T-helper 2 cell treated with Interferon-gamma antibody and Interleukin-4, amounts not matched to agents 100 ng/mL and 5 ng/mL, for 36 hours (primary cell): Measurements from ENCODE around the gene TP53BP1. TPM values are rescaled to one million over a fixed set of nuclear protein-coding genes. Genes with fewer than 3 reads are reported as not detected.
"Not testable (repeated sequence)": the region's sequence is repeated elsewhere in the genome, so short reads cannot be mapped to it uniquely, and the experiment has no call there.

Experiments
- intact Hi-C: fragments of 100-400 bp; cut with micrococcal nuclease; formaldehyde crosslinking; loops from one replicate; pipeline ENCODE4 v1.15.1; 2023
- total RNA-seq: library from RNA; stranded (reverse); gene quantifications from 2 replicates; pipeline ENCODE4 v1.2.3, GENCODE V29; 2022

Gene TP53BP1
- total RNA-seq, 1 donor from 2014 or later, result 42.7 TPM

DNA sequence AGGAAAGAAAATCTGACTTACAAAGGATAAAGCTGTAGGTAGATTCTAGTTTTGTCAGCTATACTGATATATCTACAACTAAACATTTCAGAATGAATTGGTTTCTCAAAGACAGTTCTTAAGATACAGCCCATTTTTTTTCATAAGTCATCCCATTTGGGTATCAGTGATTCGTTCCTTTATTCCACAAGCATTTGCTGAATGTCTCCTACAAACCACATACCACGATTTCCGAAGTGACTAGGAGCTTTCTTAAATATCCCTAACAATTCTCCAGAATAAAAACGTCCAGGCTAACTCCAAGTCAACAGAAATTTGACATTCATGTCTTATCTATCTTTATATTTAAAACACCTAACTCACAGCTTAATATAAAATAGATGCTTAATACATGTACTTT, 59.8 kb downstream of the TP53BP1 start:
- intact Hi-C loops, result no loop called here

- intact Hi-C loops, result no loop called here
Measured at GRCh38 chr15:43429687-43430086, 63.3 kb downstream of the TP53BP1 start.

- intact Hi-C loops, result no loop called here
Measured at GRCh38 chr15:43423793-43424192, 69.2 kb downstream of the TP53BP1 start.

DNA sequence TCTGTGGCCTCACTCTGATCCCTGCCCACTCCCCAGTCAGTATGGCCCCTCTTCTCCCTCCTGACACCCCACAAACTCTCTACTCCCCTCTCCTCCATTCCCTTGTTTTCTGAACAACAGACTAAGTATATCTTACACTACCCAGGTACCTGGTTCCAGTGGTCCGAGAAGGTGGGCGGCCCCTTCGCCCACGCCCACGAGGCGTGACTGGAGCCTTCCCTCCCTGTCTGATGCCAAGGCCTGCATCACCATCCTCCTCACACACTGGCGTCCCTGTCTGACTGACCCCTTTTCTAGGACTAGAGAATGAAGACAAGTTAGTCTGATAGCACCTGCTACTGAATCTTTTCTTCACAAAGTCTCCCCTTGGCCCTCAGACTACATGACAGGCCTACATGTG, 72.1 kb downstream of the TP53BP1 start:
- intact Hi-C loops, result no loop called here

DNA sequence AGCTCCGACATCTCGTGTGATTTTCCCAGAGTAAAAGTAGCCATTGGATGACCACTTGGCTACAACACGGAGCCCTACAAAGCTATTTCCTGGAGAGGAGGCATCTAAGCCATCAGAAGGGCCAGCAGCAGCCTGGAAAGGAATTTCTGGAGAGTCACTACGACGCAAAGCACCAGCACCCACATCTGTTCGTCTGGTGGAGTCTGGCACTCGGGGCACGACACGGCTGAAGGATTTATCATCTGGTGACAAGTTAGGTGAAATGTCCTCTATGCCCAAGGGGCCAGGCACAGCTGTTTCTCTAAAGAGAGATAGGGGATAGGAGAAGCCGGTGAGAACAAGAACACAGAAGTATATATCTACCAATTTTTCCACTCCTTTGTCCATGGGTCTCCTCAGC, 72.5 kb downstream of the TP53BP1 start:
- intact Hi-C loops, result no loop called here

DNA sequence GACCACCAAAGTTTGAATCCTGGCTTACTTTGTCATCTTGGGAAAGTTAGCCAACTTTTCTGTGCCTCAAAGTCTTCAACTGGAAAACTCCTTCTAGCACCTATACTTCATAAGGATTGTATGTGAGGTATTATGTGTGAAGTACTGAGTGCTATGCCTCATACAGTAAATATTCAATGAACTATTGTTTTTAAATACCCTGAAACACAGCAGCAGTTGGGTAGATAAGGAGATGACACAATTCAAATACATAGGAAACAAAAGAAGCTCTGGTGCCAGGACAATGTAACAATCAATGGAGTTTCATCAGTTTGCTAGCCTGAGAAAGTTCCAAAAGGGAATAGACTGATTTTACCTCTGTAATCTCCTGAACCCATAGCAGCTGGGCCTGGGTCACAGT, 78.8 kb downstream of the TP53BP1 start:
- intact Hi-C loops, result no loop called here

DNA sequence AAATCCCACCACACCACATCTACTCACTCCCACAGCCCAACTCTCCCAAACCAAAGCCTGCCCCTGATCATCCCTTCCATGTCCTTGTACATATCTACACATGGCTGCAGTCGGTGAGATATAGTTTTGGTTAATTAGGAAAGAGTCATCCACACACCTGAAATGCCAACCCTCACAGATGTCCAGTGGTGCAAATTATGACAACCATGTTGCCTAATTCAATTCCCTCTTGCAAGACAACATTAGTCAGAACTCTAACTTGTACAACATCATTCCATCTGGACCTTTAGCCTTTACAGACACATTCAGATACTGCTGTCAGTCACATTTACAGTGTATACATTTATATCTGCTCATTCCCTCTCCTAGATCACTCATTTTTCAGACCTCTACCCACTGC, 80.9 kb downstream of the TP53BP1 start:
- intact Hi-C loops, result no loop called here

DNA sequence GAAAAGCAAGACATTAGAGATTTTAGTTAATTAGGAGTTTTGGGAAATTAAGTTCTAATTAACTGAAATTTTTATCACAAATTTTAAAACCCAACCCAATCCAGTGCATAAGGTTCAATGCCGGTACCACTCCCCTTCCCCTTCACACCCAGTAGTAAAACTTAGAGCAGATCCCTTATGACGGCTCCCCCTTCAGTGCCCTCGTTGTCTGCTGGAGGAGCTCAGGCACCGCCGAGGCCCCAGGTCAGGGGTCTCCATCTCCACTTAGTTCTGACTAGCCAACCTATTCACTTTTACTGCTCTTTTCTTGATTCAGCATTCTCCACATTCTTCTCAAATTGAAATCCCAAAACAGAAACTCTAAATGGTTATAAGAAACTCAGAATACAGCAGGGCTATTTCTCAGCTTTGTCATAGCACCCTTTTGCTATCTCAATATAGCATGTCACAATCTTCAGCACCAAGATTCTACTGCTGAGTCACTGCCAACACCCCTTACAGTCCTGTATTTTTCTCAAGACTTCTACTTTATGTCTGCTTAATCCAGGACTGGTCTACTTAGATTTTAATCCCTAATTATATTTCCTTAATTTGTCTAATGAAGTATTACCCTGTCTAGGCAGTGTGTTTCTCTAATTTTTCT, 82.3 kb downstream of the TP53BP1 start:
- intact Hi-C loops, result no loop called here

GRCh38 chr15:43408789-43409188, 84.2 kb downstream of the TP53BP1 start:
- intact Hi-C loops, result no loop called here

GRCh38 chr15:43406808-43407207, 86.1 kb downstream of the TP53BP1 start:
- intact Hi-C loops, result no loop called here

DNA sequence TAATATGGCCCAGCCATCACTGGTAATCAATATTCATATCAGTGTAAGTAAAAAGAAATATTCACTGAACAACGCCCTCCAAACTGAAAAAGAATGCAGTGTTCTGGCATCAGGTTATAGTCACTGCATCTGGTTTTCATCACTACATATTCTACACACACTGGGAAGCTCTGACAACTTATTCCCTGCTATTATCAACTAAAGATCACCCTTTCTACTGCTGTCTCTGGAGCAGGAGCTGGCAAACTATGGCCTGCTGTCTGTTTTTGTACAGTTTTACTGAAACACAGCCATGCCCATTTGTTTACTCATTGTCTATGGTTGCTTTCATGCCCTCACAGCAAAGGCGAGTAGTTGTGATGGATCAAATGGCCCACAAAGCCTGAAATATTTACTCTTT, 86.8 kb downstream of the TP53BP1 start:
- intact Hi-C loops, result no loop called here

DNA sequence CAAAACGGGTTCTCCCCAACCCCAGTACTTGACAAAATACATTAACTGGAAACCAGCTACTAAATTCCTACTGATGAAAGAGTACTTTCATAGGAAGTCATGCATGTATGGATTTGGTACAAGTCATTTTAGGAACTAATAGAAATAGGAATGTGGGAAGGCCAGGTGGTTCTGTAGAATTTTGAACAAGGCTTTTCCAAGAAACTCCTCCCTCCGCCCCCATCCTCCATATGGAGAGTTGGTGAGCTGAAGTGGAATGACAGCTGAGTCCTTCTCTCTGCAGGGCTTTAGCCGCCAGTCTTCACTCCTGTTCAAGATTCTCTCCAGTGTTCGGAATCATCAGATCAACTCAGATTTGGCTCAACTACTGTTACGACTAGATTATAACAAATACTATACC, 88.8 kb downstream of the TP53BP1 start:
- intact Hi-C loops, result no loop called here

GRCh38 chr15:43403616-43404015, 89.3 kb downstream of the TP53BP1 start:
- intact Hi-C loops, result no loop called here

- intact Hi-C loops, result no loop called here
Measured at GRCh38 chr15:43402255-43402654, 90.7 kb downstream of the TP53BP1 start.

- intact Hi-C loops, result not testable (repeated sequence)
Measured at GRCh38 chr15:43393592-43393991, 99.4 kb downstream of the TP53BP1 start.

DNA sequence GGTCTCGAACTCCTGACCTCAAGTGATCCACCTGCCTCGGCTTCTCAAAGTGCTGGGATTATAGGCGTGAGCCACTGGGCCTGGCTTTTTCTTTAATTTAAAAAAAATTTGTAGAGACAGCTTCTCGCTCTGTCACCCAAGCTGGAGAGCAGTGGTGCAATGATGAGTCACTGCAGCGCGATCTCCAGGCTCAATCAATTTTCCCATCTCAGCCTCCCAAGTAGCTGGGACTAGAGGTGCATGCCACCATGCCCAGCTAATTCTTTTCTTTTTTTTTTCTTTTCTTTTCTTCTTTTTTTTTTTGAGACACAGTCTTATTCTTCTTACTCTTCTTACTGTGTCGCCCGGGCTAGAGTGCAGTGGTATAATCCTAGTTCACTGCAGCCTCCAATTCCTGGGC, 102.2 kb downstream of the TP53BP1 start:
- intact Hi-C loops, result no loop called here

DNA sequence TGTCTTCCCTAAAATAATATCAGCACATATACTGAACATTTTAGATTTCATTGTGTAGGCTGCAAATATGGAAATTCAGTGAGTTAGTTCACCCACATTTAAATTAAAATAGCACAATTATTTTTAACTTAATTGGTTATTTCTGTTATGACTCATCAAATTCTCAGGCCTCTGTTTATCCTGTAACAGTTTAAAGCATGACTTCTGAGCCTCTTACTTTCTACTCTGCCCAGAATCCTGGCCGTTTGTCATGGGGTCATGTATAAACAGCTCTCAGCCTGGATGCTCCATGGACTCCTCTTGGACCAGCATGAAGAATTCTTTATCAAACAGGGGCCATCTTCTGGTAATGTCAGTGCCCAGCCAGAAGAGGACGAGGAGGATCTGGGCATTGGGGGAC, 109.9 kb downstream of the TP53BP1 start:
- intact Hi-C loops, result no loop called here

GRCh38 chr15:43382310-43382709, 110.6 kb downstream of the TP53BP1 start:
- intact Hi-C loops, result no loop called here

GRCh38 chr15:43378601-43379000, 114.4 kb downstream of the TP53BP1 start:
- intact Hi-C loops, result no loop called here

GRCh38 chr15:43376017-43376705, 116.8 kb downstream of the TP53BP1 start:
- intact Hi-C loops, result no loop called here

GRCh38 chr15:43370975-43371974, 121.7 kb downstream of the TP53BP1 start, which contains the start of the genes TUBGCP4 and ZSCAN29:
TSS of gene TUBGCP4 (plus strand) at chr15:43371101. CDS start at chr15:43371355, 254 bp downstream.
TSS of gene ZSCAN29 (minus strand) at chr15:43371043. CDS start at chr15:43369913, 1,130 bp downstream.
- intact Hi-C loops, result loop anchor here (1.0 to 2.0 kb wide), 2 partner anchors 40 to 139 kb away; partner anchors contain the start of gene LCMT2
